Activated CD4-positive, alpha-beta T cell treated with anti-CD3 and anti-CD28 coated beads, Interleukin-2, amount 10 ng/mL, durations not matched to agents 7 days and 5 days (primary cell): ENCODE data around the gene SSBP4. TPM values are rescaled to one million over a fixed set of nuclear protein-coding genes. Genes with fewer than 3 reads are reported as not detected.

Source experiments
- CTCF ChIA-PET: fragments of 350-600 bp; sonication (Branson Sonifier 250); formaldehyde crosslinking; loops from one replicate; lab custom pipeline; 2021; ENCODE audit warnings: antibody characterized with exemption; lab: Charles Lee
- POLR2A ChIA-PET: fragments of 350-600 bp; sonication (Branson Sonifier 250); formaldehyde crosslinking; loops from one replicate; lab custom pipeline; 2021; ENCODE audit warnings: antibody characterized with exemption; lab: Charles Lee
- DNase-seq: peaks from one replicate; pipeline ENCODE4 v3.0.0-alpha.2; 2020
- H3K27ac Mint-ChIP-seq: one replicate; pipeline ENCODE4 v1.8.0; 2021; ENCODE audit warnings: mild to moderate bottlenecking, moderate library complexity, mixed read lengths
- H3K27me3 Mint-ChIP-seq: one replicate; pipeline ENCODE4 v1.8.0; 2021; ENCODE audit warnings: mixed read lengths
- H3K36me3 Mint-ChIP-seq: one replicate; pipeline ENCODE4 v1.8.0; 2021; ENCODE audit warnings: low read depth, mixed read lengths
- H3K4me1 Mint-ChIP-seq: one replicate; pipeline ENCODE4 v1.8.0; 2021; ENCODE audit warnings: mixed read lengths
- H3K4me3 Mint-ChIP-seq: one replicate; pipeline ENCODE4 v1.8.0; 2021; ENCODE audit warnings: mild to moderate bottlenecking, moderate library complexity, mixed read lengths
- H3K9me3 Mint-ChIP-seq: one replicate; pipeline ENCODE4 v1.8.0; 2021; ENCODE audit warnings: mixed read lengths
- total RNA-seq, 2 experiments: library from RNA; stranded (reverse); gene quantifications; one replicate each; pipeline ENCODE4 v1.2.3, GENCODE V29; 2021

The SSBP4 gene
- total RNA-seq, 2 experiments from 2014 or later, result 112 to 123 TPM

- no peaks in the 10 kb centered on the region for H3K27me3 Mint-ChIP-seq
- no peak for DNase-seq
- H3K4me1 Mint-ChIP-seq, result peaks cover 69% of the 10 kb centered on the region
- peaks cover 22% of the 10 kb centered on the region for H3K36me3 Mint-ChIP-seq
- no peak overlapping the region for H3K4me3 Mint-ChIP-seq
- no peaks in the 10 kb centered on the region for H3K9me3 Mint-ChIP-seq
- ChIA-PET POLR2A (no interaction called here), CTCF (interaction anchor here (0.6 to 1.4 kb wide), 2 partner anchors 10 to 185 kb away, joined by 3 read pairs; no protein-coding TSS in a partner anchor)
- H3K27ac Mint-ChIP-seq, result no peak overlapping the region
These were observed 5.8 kb downstream of the SSBP4 start for GRCh38 chr19:18424890-18425514.

- H3K27ac Mint-ChIP-seq, result peak overlapping the region; percentile 39
- H3K36me3 Mint-ChIP-seq, result peaks cover 19% of the 10 kb centered on the region
- DNase-seq, result no peak
- peaks cover 69% of the 10 kb centered on the region for H3K4me1 Mint-ChIP-seq
- H3K4me3 Mint-ChIP-seq, result no peak overlapping the region
- no peaks in the 10 kb centered on the region for H3K27me3 Mint-ChIP-seq
- POLR2A ChIA-PET, result no interaction called here
- CTCF ChIA-PET, result interaction anchor here (0.6 to 1.4 kb wide), 2 partner anchors 9 to 186 kb away, joined by 3 read pairs; no protein-coding TSS in a partner anchor
- no peaks in the 10 kb centered on the region for H3K9me3 Mint-ChIP-seq
These were observed 6.6 kb downstream of the SSBP4 start for GRCh38 chr19:18425515-18426415.

GRCh38 chr19:18426416-18426767 is 7.2 kb downstream of the SSBP4 start:
- no peak for DNase-seq
- Mint-ChIP-seq H3K4me3 (no peak overlapping the region), H3K9me3 (no peaks in the 10 kb centered on the region), H3K36me3 (peaks cover 17% of the 10 kb centered on the region), H3K4me1 (peaks cover 62% of the 10 kb centered on the region), H3K27ac (no peak overlapping the region), H3K27me3 (no peaks in the 10 kb centered on the region)
- POLR2A ChIA-PET, result no interaction called here
- CTCF ChIA-PET, result interaction anchor here (3.2 kb wide), 1 partner anchor 7 kb away, joined by 13 read pairs; the partner anchor contains the start of gene SSBP4

GRCh38 chr19:18427080-18427742 is 8.0 kb downstream of the SSBP4 start:
- Mint-ChIP-seq H3K4me1 (peaks cover 59% of the 10 kb centered on the region), H3K36me3 (peaks cover 21% of the 10 kb centered on the region), H3K4me3 (no peak overlapping the region), H3K27ac (no peak overlapping the region), H3K9me3 (no peaks in the 10 kb centered on the region), H3K27me3 (no peaks in the 10 kb centered on the region)
- POLR2A ChIA-PET, result no interaction called here
- CTCF ChIA-PET, result interaction anchor here (3.2 kb wide), 1 partner anchor 8 kb away, joined by 13 read pairs; the partner anchor contains the start of gene SSBP4
- no peak for DNase-seq

- Mint-ChIP-seq H3K36me3 (peaks cover 20% of the 10 kb centered on the region), H3K4me3 (no peak overlapping the region), H3K27ac (no peak overlapping the region), H3K27me3 (no peaks in the 10 kb centered on the region), H3K9me3 (no peaks in the 10 kb centered on the region), H3K4me1 (peaks cover 56% of the 10 kb centered on the region)
- CTCF ChIA-PET, result interaction anchor here (3.2 kb wide), 1 partner anchor 8 kb away, joined by 13 read pairs; the partner anchor contains the start of gene SSBP4
- DNase-seq, result no peak
- POLR2A ChIA-PET, result no interaction called here
These were observed 8.5 kb downstream of the SSBP4 start for GRCh38 chr19:18427743-18428113.

- no peaks in the 10 kb centered on the region for H3K9me3 Mint-ChIP-seq
- no peak overlapping the region for H3K4me3 Mint-ChIP-seq
- H3K4me1 Mint-ChIP-seq, result peaks cover 52% of the 10 kb centered on the region
- POLR2A ChIA-PET, result no interaction called here
- CTCF ChIA-PET, result interaction anchor here (1.3 to 3.2 kb wide), 2 partner anchors 9 to 14 kb away, joined by 3 to 13 read pairs; partner anchors contain the start of gene SSBP4
- DNase-seq, result no peak
- H3K36me3 Mint-ChIP-seq, result peaks cover 15% of the 10 kb centered on the region
- no peak overlapping the region for H3K27ac Mint-ChIP-seq
- H3K27me3 Mint-ChIP-seq, result no peaks in the 10 kb centered on the region
These were observed 9.1 kb downstream of the SSBP4 start for GRCh38 chr19:18428173-18428786.

GRCh38 chr19:18428787-18429674 is 9.8 kb downstream of the SSBP4 start:
- DNase-seq, result peak; percentile 85
- Mint-ChIP-seq H3K4me1 (peaks cover 44% of the 10 kb centered on the region), H3K9me3 (no peaks in the 10 kb centered on the region), H3K4me3 (peak overlapping the region; percentile 70), H3K27me3 (no peaks in the 10 kb centered on the region), H3K27ac (peak overlapping the region; percentile 62), H3K36me3 (peaks cover 13% of the 10 kb centered on the region)
- ChIA-PET POLR2A (no interaction called here), CTCF (interaction anchor here (1.3 to 3.2 kb wide), 2 partner anchors 9 to 14 kb away, joined by 3 to 13 read pairs; partner anchors contain the start of gene SSBP4)

GRCh38 chr19:18429717-18430416 is 10.7 kb downstream of the SSBP4 start:
- ChIA-PET POLR2A (no interaction called here), CTCF (interaction anchor here (3.2 kb wide), 1 partner anchor 10 kb away, joined by 13 read pairs; the partner anchor contains the start of gene SSBP4)
- H3K4me3 Mint-ChIP-seq, result peak overlapping the region; percentile 70
- H3K9me3 Mint-ChIP-seq, result no peaks in the 10 kb centered on the region
- H3K36me3 Mint-ChIP-seq, result peaks cover 14% of the 10 kb centered on the region
- peak overlapping the region; percentile 87 for H3K27ac Mint-ChIP-seq
- peaks cover 40% of the 10 kb centered on the region for H3K4me1 Mint-ChIP-seq
- DNase-seq, result peak; percentile 50
- H3K27me3 Mint-ChIP-seq, result no peaks in the 10 kb centered on the region

GRCh38 chr19:18430417-18431144 is 11.4 kb downstream of the SSBP4 start:
- POLR2A ChIA-PET, result no interaction called here
- peaks cover 36% of the 10 kb centered on the region for H3K4me1 Mint-ChIP-seq
- H3K36me3 Mint-ChIP-seq, result peaks cover 17% of the 10 kb centered on the region
- no peaks in the 10 kb centered on the region for H3K9me3 Mint-ChIP-seq
- DNase-seq, result no peak
- CTCF ChIA-PET, result interaction anchor here (1.1 kb wide), 1 partner anchor 10 kb away, joined by 4 read pairs; no protein-coding TSS in a partner anchor
- H3K27ac Mint-ChIP-seq, result peak overlapping the region; percentile 54
- no peaks in the 10 kb centered on the region for H3K27me3 Mint-ChIP-seq
- no peak overlapping the region for H3K4me3 Mint-ChIP-seq

GRCh38 chr19:18431351-18432197 is 12.4 kb downstream of the SSBP4 start:
- H3K36me3 Mint-ChIP-seq, result peaks cover 18% of the 10 kb centered on the region
- DNase-seq, result no peak
- CTCF ChIA-PET, result interaction anchor here (0.5 to 1.4 kb wide), 5 partner anchors 9 to 84 kb away, joined by 3 to 4 read pairs (median 3); partner anchors contain the start of gene SSBP4
- no peak overlapping the region for H3K27ac Mint-ChIP-seq
- no peaks in the 10 kb centered on the region for H3K27me3 Mint-ChIP-seq
- H3K4me3 Mint-ChIP-seq, result no peak overlapping the region
- H3K4me1 Mint-ChIP-seq, result peaks cover 38% of the 10 kb centered on the region
- POLR2A ChIA-PET, result interaction anchor here (0.6 to 0.7 kb wide), 2 partner anchors 17 to 239 kb away, joined by 3 read pairs; partner anchors contain the start of gene MPV17L2
- H3K9me3 Mint-ChIP-seq, result no peaks in the 10 kb centered on the region
